ENCODE measurements around the gene PTCH2. TPM values are rescaled to one million over a fixed set of nuclear protein-coding genes. Genes with fewer than 3 reads are reported as not detected.
A peak's percentile ranks its signal among the peaks of the same experiment; 100 is the strongest.

The PTCH2 gene
- total and polyA plus RNA-seq, 11 donors = 0.19 to 0.85 (median 0.37) TPM; not detected in 1

GRCh38 chr1:44786138-44786840, 56.8 kb downstream of the PTCH2 start:
- peak; percentile 56 to 77 (median 71) for ATAC-seq
- intact Hi-C loops (cut with DNase I) = loop anchor here in 7 of 10 donors (2.0 to 10.0 kb wide), 10 partner anchors 41 to 519 kb away; partner anchors contain the start of genes HECTD3 (in 3 of the 7), UROD (in 3 of the 7), EIF2B3 (in 2 of the 7) and RNU5D-1 (in 2 of the 7)
- Histone ChIP-seq H3K4me1 (peaks cover 0 to 33% (median 25%) of the 10 kb centered on the region in 12 donors), H3K27me3 (no peaks in the 10 kb centered on the region), H3K27ac (peak overlapping the region in 11 of 12 donors; percentile 11 to 68 (median 53)), H3K4me3 (peak overlapping the region; percentile 2 to 63 (median 52)), H3K36me3 (peaks cover 0 to 8% (median 4%) of the 10 kb centered on the region in 9 donors), H3K9me3 (no peaks in the 10 kb centered on the region)
- 7 to 12% (median 8%) methylated on average over 42 to 49 of the region's 49 CpGs for WGBS, 4 donors
- TF ChIP-seq CTCF (IDR thresholded peaks at IDR 0.05) (peak; percentile 93 to 99 (median 98)), POLR2A (IDR thresholded peaks at IDR 0.05) (no peak)
- DNase-seq = peak; percentile 64 to 87 (median 68)

- no peaks in the 10 kb centered on the region for H3K9me3 ChIP-seq
- ATAC-seq (no peak), DNase-seq (no peak)
- intact Hi-C loops (cut with DNase I) = loop anchor here in 7 of 10 donors (2.0 to 10.0 kb wide), 10 partner anchors 42 to 519 kb away; partner anchors contain the start of genes HECTD3 (in 3 of the 7), UROD (in 3 of the 7), EIF2B3 (in 2 of the 7) and RNU5D-1 (in 2 of the 7)
- WGBS, 4 donors = 30 to 36% (median 33%) methylated on average over 11 of the region's 11 CpGs
- no peaks in the 10 kb centered on the region for H3K27me3 ChIP-seq
- H3K4me3 ChIP-seq = peak overlapping the region; percentile 2 to 63 (median 52)
- TF ChIP-seq CTCF (IDR thresholded peaks at IDR 0.05) = no peak
- TF ChIP-seq POLR2A (IDR thresholded peaks at IDR 0.05) = no peak
- peaks cover 0 to 33% (median 25%) of the 10 kb centered on the region in 12 donors for H3K4me1 ChIP-seq
- H3K36me3 ChIP-seq = peaks cover 0 to 15% (median 9%) of the 10 kb centered on the region in 9 donors
- peak overlapping the region in 11 of 12 donors; percentile 11 to 68 (median 53) for H3K27ac ChIP-seq
These were observed 57.4 kb downstream of the PTCH2 start for GRCh38 chr1:44785501-44786137.

- no peak for ATAC-seq
- Histone ChIP-seq H3K4me1 (peaks cover 0 to 33% (median 25%) of the 10 kb centered on the region in 12 donors), H3K36me3 (peaks cover 0 to 21% (median 14%) of the 10 kb centered on the region in 9 donors), H3K4me3 (peak overlapping the region in 2 of 12 donors; percentile 58 to 60), H3K9me3 (no peaks in the 10 kb centered on the region), H3K27me3 (no peaks in the 10 kb centered on the region), H3K27ac (no peak overlapping the region)
- WGBS, 4 donors = 81 to 90% (median 87%) methylated on average over 6 of the region's 6 CpGs
- intact Hi-C loops (cut with DNase I) = loop anchor here in 7 of 10 donors (5.0 to 10.0 kb wide), 9 partner anchors 42 to 520 kb away; partner anchors contain the start of genes HECTD3 (in 3 of the 7), UROD (in 3 of the 7), EIF2B3 (in 2 of the 7) and KIF2C (in 1 of the 7)
- peak in 1 of 5 donors; percentile 21 for DNase-seq
- TF ChIP-seq POLR2A (IDR thresholded peaks at IDR 0.05) (no peak), CTCF (IDR thresholded peaks at IDR 0.05) (no peak)
These were observed 58.0 kb downstream of the PTCH2 start for GRCh38 chr1:44785029-44785380.
